ENCODE results near the gene SIPA1L3.
A peak's percentile ranks its signal among the peaks of the same experiment; 100 is the strongest.

Gene SIPA1L3

GRCh38 chr19:38122402-38123093 is 215.5 kb downstream of the SIPA1L3 start:
- no peak for DNase-seq

GRCh38 chr19:38125238-38125637 is 218.2 kb downstream of the SIPA1L3 start:
- DNase-seq: no peak

DNA sequence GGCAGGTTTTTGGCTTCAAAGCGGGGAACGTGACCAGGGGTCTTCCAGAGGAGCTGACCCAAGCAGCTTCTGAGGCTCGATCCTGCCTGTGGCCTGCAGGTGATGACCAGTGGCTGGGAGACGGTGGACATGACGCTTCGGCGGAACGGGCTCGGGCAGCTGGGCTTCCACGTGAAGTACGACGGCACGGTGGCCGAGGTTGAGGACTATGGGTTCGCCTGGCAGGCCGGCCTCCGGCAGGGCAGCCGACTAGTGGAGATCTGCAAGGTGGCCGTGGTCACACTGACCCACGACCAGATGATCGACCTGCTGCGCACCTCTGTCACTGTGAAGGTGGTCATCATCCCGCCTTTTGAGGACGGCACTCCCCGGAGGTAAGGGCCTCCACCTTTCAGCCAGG is 223.4 kb downstream of the SIPA1L3 start:
- DNase-seq: no peak

DNA sequence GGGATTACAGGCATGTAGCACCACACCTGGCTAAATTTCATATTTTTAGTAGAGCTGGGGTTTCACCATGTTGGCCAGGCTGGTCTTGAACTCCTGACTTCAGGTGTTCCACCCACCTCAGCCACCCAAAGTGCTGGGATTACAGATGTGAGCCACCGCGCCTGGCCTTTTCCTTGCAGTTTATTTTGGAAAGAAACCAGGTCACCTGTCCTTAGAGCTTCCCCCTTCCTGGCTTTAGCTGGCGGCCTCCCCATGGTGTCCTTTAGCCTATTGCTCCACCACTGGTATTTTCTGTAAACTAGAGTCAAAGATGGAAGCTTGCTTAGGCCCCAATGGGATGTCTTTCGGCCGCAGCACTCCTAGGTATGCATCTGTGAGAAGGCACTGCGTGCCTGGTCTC is 225.8 kb downstream of the SIPA1L3 start:
- no peak for DNase-seq

- DNase-seq: no peak
Observed at GRCh38 chr19:38133319-38133718, 226.3 kb downstream of the SIPA1L3 start.

DNA sequence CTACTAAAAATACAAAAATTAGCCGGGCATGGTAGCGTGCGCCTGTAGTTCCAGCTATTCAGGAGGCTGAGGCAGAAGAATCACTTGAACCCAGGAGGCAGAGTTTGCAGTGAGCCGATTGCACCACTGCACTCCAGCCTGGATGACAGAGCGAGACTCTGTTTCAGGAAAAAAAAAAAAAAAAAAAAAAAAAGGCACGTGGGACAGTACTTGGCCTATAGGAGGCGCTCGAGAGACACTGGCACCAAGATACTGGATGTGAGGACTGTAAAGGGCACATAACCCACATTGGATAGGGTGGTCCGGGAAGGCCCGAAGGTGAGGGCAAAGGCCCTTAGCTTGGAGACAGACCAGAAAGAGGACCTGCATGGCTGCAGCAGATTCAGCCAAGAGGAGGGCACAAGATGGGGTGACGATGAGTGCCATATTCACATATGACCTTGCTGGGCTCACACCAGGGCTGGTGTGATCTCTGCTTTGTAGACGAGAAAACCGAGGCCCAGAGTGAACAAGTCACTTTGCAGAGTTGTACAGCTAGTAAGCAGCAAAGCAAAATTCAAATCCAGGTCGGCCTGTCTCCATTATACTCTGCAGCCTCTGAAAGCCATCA is 227.6 kb downstream of the SIPA1L3 start:
- no peak for DNase-seq

DNA sequence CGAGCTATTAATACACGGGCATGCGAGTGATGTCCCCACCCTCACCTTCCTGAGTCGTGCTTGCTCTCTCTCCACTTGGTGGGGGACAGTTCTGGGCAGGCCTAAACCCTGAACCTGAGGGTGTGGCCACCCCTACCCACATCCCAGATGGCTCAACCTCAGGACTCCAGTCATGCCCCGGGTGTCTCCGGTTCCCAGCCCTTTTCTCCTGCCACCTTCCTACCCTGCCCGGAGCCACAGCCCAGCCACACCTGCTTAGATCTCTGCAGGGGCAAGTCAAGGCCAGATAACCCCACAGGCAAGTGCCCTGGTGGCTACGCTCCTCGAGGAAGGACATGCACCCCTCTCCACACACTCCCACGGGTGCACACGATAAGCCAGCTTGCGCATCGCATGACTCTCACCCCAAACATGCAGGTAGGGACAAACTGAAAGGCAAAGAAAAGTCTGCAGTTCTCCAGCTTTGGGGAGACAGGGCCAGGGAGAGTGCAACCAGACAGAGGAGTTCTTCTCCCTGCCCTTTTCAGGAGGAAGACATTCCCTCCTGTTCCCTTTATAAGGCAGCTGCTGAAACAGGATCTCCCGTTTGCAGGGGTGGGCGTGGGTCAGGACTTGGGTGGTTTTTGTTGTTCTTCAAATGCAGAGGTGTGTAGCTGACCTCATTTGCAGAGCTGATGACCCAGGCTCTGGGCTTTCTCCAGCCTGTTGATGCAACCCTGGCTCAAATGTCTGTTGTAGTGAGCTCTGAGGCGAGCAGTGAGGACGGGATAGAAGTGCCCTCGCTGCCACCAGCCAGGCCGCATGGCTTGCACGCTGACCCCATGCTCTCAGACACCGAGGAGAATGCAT is 228.4 kb downstream of the SIPA1L3 start:
- DNase-seq: no peak

- DNase-seq: no peak
Observed at GRCh38 chr19:38139122-38139521, 232.1 kb downstream of the SIPA1L3 start.

DNA sequence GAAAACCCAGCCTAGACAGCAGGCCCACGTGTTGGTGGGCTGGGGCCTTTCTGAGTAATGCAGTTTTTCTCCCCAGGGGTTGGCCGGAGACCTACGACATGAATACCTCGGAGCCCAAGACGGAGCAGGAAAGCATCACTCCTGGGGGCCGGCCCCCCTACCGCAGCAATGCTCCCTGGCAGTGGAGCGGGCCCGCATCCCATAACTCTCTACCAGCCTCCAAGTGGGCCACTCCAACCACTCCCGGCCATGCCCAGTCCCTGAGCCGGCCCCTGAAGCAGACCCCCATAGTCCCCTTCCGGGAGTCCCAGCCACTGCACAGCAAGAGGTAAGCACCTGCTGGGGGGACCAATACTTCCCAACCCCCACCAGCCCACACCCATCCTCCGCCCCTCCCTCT is 234.1 kb downstream of the SIPA1L3 start:
- no peak for DNase-seq

- DNase-seq: peak; percentile 16
Observed at GRCh38 chr19:38142176-38143035, 235.4 kb downstream of the SIPA1L3 start.

GRCh38 chr19:38143847-38144246 is 236.8 kb downstream of the SIPA1L3 start:
- no peak for DNase-seq

DNA sequence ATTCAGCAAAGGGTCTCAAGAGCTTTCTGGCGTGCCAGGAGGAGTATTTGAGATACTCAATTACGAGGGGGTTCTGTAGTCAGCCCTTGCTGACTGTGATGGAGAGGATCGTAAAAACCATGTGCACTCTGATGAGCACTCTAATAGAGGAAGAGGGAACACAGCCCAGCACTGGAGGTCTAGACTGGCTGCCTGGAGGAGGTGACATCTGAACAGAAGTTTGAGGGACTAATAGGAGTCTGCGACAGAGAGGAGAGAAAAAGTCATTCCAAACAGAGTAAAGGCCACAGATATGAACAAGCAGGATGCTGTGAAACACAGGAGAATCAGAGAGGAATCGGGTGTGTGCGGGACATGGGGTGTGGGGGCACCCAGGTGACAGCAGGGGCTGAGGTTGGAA is 237.7 kb downstream of the SIPA1L3 start:
- no peak for DNase-seq

DNA sequence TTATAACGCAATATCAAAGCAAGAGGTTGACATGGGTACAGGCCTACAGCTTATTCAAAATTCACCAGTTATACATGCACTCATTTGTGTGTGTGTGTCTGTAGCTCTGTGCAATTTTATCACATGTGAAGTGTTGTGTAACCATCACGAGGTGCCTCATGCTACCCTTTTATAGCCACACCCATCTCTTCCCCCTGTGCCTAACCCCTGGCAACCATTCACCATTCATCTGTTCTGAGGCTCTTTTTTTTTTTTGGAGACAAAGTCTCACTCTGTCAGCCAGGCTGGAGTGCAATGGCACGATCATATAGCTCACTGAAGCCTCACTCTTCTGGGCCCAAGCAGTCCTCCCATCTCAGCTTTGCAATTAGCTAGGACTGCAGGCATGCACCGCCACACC is 238.6 kb downstream of the SIPA1L3 start:
- DNase-seq: no peak

- DNase-seq: no peak
Observed at GRCh38 chr19:38148337-38148736, 241.3 kb downstream of the SIPA1L3 start.

GRCh38 chr19:38149661-38150061 is 242.7 kb downstream of the SIPA1L3 start:
- no peak for DNase-seq

DNA sequence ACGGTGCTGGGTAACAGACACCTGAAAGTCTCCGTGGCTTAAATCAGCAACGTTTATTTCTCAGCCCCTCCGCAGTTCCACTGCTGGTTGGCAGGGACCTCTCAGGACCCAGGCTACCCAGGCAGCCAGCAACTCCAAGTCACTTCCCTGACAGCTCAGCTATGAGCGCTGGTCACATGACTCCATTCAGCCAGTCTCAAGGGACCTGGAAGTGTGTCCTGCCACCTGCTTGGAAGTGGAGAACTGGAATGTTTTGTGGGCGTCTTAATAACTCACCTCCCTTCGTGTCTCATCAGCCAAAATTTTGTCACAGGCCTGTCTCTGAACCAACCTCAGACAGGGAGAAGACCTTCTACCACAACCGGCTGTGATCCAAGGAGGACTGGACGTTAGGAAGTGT is 244.2 kb downstream of the SIPA1L3 start:
- no peak for DNase-seq

- DNase-seq: no peak
Observed at GRCh38 chr19:38152461-38153379, 245.7 kb downstream of the SIPA1L3 start.

- no peak for DNase-seq
Observed at GRCh38 chr19:38155453-38155852, 248.4 kb downstream of the SIPA1L3 start.

- DNase-seq: no peak
Observed at GRCh38 chr19:38158730-38159129, 251.7 kb downstream of the SIPA1L3 start.

GRCh38 chr19:38162094-38162493 is 255.1 kb downstream of the SIPA1L3 start:
- DNase-seq: no peak

DNA sequence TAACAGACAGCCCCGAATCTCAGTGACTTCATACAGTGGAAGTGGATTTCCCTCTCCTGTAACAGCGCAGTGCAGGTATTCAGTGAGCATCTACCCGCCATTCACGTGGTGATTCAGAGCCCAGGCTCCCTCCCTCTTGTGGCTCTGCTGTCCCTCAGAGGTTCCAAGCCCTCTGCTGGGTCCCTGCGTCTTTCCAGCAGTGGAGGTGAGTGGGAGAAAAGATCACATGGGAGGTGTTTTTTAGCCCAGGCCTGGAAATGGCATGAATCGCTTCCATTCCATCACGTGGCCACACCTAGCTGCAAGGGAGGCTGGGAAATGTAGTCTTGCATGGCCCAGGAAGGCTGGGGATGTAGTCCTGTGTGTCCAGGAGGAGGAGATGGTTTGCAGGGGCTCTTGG is 255.6 kb downstream of the SIPA1L3 start:
- DNase-seq: no peak

Measured in DMS153 (cell line).